HG03139 (cell line): Measurements from ENCODE around the gene NFATC2IP.
"Not testable (repeated sequence)": the region's sequence is repeated elsewhere in the genome, so short reads cannot be mapped to it uniquely, and the experiment has no call there.

Source experiments
- ATAC-seq: cut with Tn5 transposase; IDR thresholded peaks from one replicate; pipeline ENCODE4 v1.9.1; 2021; ENCODE audit not compliant: unreplicated experiment

Gene NFATC2IP

GRCh38 chr16:28964496-28964895, 13.8 kb downstream of the NFATC2IP start:
- ATAC-seq: no peak

- ATAC-seq: no peak
These were observed 16.4 kb downstream of the NFATC2IP start for GRCh38 chr16:28967156-28967555.

DNA sequence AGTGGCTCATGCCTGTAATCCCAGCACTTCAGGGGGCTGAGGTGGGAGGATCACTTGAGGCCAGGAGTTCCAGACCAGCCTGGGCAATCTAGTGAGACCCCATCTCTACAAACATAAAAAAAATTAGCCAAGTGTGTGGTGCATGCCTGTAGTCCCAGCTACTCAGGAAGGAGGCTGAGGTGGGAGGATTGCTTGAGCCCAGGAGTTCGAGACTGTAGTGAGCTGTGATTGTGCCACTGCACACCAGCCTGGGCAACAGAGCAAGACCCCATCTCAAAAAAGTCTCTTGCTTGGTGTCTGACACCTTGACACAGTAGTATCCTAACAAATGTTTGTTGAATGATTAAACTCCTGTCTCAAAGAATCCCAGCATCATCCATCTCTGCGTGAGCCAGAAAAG, 19.0 kb downstream of the NFATC2IP start:
- not testable (repeated sequence) for ATAC-seq

DNA sequence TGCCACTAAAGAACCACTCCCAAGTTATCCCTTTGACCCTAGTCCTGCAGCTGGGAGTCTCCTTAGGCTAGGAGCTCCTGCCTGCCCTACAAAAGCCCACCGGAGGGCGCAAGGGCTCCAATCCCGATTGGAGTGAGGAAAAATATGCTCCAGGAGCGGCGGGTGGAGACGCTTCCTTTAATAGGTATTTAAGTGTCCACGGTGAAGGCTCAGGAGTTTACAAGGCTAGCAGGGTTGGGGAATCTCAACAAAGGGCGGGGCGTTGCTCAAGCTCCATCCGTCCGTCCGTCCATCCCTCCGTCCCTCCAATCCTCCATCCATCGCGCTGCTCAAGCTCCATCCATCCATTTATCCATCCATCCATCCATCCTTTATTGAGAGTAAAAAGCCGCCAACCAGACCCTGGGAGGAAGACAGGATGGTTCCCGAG, 23.3 kb downstream of the NFATC2IP start:
- ATAC-seq: no peak

GRCh38 chr16:28974437-28975157, 23.9 kb downstream of the NFATC2IP start, which contains the start of gene SPNS1:
SPNS1 (plus strand) TSS chr16:28974778; CDS start chr16:28975152, 374 bp downstream.
- ATAC-seq: peak; percentile 81

GRCh38 chr16:28975158-28975599, 24.4 kb downstream of the NFATC2IP start:
- ATAC-seq: peak; percentile 8

- no peak for ATAC-seq
These were observed 27.2 kb downstream of the NFATC2IP start for GRCh38 chr16:28977703-28978662.

GRCh38 chr16:28980330-28980729, 29.6 kb downstream of the NFATC2IP start:
- ATAC-seq: not testable (repeated sequence)

- no peak for ATAC-seq
These were observed 30.2 kb downstream of the NFATC2IP start for GRCh38 chr16:28980929-28981328.

- no peak for ATAC-seq
These were observed 30.8 kb downstream of the NFATC2IP start for GRCh38 chr16:28981517-28981916.

DNA sequence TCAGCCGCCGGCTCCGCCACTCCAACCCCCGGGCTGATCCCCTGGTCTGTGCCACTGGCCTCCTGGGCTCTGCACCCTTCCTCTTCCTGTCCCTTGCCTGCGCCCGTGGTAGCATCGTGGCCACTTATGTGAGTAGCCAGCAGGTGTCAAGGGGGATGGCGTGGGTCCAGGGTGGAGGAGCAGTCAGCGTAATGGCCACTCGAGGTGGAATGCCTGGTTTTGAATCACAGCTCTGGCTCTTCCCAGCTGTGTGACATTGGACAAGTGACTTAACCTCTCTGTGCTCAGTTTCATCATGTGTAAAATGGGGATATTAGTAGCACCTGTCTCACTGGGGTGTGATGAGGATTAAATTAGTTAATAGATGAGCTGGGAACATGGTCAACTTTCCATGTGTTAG, 31.7 kb downstream of the NFATC2IP start:
- no peak for ATAC-seq

GRCh38 chr16:28982949-28983348, 32.2 kb downstream of the NFATC2IP start:
- ATAC-seq: no peak

DNA sequence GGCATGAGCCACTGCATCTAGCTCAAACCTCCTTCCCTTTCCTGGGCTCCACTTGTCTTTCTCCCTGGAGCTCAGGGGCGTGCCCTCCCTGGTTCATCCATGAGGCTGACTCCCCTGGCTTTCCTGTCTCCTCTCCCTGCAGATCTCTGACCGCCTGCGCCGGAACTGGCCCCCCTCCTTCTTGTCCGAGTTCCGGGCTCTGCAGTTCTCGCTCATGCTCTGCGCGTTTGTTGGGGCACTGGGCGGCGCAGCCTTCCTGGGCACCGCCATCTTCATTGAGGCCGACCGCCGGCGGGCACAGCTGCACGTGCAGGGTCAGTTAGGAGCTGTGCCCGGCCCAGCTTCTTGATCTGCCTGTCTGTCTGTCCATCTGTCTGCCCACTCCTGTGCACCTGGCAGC, 32.9 kb downstream of the NFATC2IP start:
- no peak for ATAC-seq

DNA sequence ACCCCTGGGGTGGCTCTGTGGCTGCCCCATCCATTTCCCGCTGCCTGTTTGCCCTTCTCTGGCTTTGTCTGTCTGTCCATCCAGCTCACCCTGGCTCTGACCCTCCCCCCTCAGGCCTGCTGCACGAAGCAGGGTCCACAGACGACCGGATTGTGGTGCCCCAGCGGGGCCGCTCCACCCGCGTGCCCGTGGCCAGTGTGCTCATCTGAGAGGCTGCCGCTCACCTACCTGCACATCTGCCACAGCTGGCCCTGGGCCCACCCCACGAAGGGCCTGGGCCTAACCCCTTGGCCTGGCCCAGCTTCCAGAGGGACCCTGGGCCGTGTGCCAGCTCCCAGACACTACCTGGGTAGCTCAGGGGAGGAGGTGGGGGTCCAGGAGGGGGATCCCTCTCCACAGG, 33.4 kb downstream of the NFATC2IP start:
- no peak for ATAC-seq

DNA sequence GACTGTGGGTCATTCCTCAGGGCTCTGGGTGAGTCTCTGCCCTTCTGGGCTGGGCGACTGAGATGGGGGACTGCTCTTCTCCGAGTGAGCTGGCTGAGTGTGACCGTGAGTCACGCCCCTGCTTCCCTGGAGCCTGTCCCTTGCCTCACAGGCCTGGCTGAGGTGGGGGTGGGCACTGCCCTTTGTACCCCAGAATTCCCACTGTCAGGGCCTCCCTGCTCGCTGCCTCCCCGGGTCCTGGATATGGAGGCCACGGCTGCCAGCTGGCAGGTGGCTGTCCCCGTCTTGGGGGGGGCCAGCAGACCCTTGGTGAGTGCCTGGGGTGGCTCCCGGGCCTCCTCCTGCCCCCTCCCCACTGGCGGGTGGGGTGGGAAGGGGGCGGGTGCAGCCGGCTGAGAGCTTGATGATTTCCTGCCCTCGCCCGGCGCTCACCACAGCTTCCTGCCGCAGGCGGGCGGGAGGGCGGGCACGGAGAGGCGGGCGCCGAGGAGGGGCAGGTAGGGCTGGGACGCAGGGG, 33.9 kb downstream of the NFATC2IP start, which contains the start of gene LAT:
TSS of gene LAT (plus strand) at position 434 of the 517 bp plus-strand sequence. CDS start 366 bp downstream, outside the sequence.
- no peak for ATAC-seq

DNA sequence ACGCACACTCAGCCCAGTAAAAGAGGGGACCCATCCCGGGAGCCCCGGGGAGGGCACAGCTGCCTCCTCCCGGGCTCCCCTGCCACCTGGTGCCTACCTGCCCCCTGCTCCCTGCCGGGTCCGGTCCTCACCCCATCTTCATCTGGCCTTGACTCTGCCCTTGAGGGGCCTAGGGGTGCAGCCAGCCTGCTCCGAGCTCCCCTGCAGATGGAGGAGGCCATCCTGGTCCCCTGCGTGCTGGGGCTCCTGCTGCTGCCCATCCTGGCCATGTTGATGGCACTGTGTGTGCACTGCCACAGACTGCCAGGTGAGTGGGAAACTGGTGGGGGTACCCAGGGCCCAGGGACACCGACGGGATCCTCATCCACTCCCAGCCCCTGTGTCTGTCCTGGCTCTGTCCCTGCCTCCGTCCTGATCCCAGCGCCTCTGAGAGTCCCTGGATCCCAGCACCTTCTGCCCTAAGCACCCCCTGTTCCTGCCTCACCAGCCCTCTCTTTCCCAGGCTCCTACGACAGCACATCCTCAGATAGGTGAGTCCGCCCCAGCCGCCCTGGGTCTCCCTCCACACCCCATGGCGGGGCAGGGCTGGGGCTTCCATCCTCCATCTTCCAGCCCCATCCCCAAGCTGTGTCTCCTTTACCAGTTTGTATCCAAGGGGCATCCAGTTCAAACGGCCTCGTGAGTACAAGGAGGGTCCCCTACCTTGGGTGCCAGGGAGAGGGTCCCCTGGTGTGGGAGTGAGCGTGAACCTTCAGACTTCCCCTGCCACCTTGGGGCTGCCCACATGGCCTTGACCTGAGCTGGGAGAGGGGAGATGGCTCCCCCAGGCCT, 34.7 kb downstream of the NFATC2IP start:
- ATAC-seq: no peak

DNA sequence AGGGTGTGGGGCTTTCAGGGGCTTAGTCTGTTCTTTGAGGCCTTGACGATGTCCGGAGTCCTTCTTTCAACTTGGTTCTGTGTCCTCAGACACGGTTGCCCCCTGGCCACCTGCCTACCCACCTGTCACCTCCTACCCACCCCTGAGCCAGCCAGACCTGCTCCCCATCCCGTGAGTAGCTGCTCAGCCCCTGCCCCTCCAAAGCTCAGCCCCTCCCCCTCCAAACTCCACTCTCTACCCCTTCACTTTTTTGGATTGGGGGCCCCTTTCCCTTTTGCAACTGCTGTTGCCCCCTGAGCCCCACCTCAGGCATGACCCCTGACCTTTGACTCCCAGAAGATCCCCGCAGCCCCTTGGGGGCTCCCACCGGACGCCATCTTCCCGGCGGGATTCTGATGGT, 35.3 kb downstream of the NFATC2IP start:
- no peak for ATAC-seq

GRCh38 chr16:28986492-28986891, 35.8 kb downstream of the NFATC2IP start:
- no peak for ATAC-seq

DNA sequence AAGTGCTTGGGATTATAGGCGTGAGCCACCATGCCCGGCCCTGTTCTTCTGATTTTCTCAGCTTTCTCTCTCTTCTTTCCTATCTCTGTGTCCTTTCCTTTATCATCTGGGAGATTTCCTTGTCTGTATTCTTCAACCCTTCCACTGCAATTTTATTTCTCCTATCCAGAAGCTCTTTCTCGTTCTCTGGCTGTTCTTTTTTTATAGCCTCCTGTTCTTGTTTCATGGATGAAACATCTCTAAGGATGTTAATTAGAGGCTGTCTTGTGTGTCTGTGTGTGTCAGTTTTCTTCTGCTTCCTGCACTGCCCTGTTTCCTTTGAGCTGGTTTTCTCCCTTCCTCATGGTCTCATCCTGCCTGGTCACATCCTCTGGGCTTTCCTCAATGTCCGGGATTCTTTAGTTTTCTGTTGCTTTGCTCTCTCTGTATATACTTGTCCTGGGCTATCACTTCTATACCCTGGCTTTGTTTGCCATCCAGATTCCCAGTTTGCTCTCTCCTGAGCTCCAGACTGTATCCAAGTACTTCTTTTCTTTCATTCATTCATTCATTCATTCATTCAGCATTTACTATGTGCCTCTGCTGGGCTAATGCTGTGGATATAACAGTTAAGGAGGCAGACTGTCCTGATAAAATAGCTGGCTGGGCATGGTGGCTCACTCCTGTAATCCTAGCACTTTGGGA, 36.6 kb downstream of the NFATC2IP start:
- no peak for ATAC-seq

DNA sequence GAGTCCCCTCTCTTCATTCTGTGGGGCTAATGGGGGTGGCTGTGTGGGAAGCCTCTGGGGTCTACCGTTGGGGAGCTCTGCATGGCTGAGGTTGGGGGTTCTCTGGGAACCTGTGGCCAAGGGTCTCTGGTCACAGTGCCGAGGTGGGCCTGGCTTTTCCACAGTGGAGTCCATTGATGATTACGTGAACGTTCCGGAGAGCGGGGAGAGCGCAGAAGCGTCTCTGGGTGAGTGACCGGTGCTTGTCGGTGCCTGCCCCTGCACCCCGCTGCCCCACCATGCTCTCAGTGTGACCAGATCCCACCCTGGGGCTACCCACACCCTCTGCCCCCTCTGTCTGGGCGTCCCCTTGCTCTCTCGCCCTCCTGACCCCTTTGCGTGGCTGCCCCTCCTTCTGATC, 38.6 kb downstream of the NFATC2IP start:
- ATAC-seq: no peak
